8988T (cell line): Measurements from ENCODE around the gene SLC48A1.

Experiments used
- DNase-seq: peaks from one replicate; pipeline ENCODE4 v3.0.0; 2011

The SLC48A1 gene

DNA sequence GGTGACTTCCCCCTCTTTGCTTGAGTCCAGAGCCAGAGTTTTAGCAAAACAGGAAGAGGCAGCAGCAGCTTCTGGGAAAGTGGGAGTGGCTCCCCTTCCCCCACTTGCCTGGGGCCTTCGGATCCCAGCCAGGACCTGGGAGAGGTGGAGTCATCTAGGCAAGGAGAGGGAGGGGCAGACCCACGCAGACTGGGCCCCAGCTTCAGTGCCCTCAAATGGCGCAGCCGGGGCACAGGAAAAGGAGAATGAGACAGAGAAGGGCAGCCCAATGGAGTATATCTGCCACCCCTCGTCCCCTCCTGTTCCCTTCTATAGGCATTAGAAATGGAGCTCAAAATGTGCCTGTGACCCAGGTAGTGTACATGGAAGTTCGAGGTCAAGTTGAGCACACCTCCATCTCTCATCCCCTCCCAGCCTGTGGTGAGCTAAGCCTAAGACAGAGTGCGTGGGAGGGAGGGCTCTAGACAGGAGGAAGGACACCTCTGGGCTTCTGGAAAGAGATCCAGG is 56.0 kb downstream of the SLC48A1 start:
- DNase-seq = no peak

DNA sequence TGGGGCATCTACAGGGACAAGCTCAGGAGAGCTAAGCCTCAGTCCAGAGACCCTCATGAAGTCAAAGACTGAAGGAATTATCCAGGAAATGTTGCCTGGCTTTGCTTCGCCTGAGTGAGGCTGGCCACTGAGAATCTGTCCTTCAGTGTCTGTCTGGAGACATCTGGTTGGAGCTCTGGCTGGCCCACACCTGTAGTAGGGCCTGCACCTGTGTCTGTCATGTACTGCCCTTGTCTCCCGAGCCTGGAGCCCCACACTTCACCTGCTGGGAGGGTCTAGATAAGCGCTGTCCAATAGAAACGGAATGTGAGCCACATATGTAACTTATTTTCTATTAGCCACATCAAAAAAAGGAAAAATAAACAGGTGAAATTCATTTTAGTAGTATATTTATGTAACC is 56.5 kb downstream of the SLC48A1 start:
- DNase-seq = no peak
